GM19328 (cell line): ENCODE results near the gene PTEN.
"Not testable (repeated sequence)": the region's sequence is repeated elsewhere in the genome, so short reads cannot be mapped to it uniquely, and the experiment has no call there.

Experiments used
- ATAC-seq: cut with Tn5 transposase; IDR thresholded peaks from one replicate; pipeline ENCODE4 v1.9.1; 2021; ENCODE audit warnings: mild to moderate bottlenecking, moderate library complexity; ENCODE audit not compliant: unreplicated experiment

PTEN gene

GRCh38 chr10:87863053-87863943 is at the start of gene PTEN, which contains the start of gene KLLN:
PTEN (plus strand) TSS chr10:87863625; CDS start chr10:87864470, 845 bp downstream.
KLLN (minus strand) TSS chr10:87863533; CDS start chr10:87862487, 1,046 bp downstream.
- peak; percentile 36 for ATAC-seq

- ATAC-seq, result no peak
These were observed 47.1 kb upstream of the PTEN start for GRCh38 chr10:87816163-87816897.

GRCh38 chr10:87816898-87817608 is 46.4 kb upstream of the PTEN start:
- no peak for ATAC-seq

- peak; percentile 82 for ATAC-seq
These were observed 45.6 kb upstream of the PTEN start, which contains the start of gene ATAD1 for GRCh38 chr10:87817609-87818504. ATAD1 (minus strand) TSS chr10:87818226; CDS start chr10:87814599, 3,627 bp downstream.

- peak; percentile 41 for ATAC-seq
These were observed 44.7 kb upstream of the PTEN start for GRCh38 chr10:87818505-87819288.

GRCh38 chr10:87819289-87819585 is 44.2 kb upstream of the PTEN start:
- no peak for ATAC-seq

- no peak for ATAC-seq
These were observed 36.8 kb upstream of the PTEN start for GRCh38 chr10:87826653-87827052.

GRCh38 chr10:87827681-87828080 is 35.7 kb upstream of the PTEN start:
- no peak for ATAC-seq

- ATAC-seq, result not testable (repeated sequence)
These were observed 34.4 kb upstream of the PTEN start for GRCh38 chr10:87829051-87829450.

- ATAC-seq, result no peak
These were observed 33.3 kb upstream of the PTEN start for GRCh38 chr10:87829986-87830729.

GRCh38 chr10:87836098-87836497 is 27.3 kb upstream of the PTEN start:
- ATAC-seq, result no peak

GRCh38 chr10:87837445-87837844 is 26.0 kb upstream of the PTEN start:
- ATAC-seq, result no peak

- no peak for ATAC-seq
These were observed 24.8 kb upstream of the PTEN start for GRCh38 chr10:87838650-87839049.

- no peak for ATAC-seq
These were observed 22.2 kb upstream of the PTEN start for GRCh38 chr10:87841186-87841585.

GRCh38 chr10:87842220-87842641 is 21.2 kb upstream of the PTEN start:
- ATAC-seq, result no peak

- ATAC-seq, result no peak
These were observed 20.5 kb upstream of the PTEN start for GRCh38 chr10:87842776-87843497.

- ATAC-seq, result no peak
These were observed 19.7 kb upstream of the PTEN start for GRCh38 chr10:87843714-87844113.
